GM12878 (cell line): ENCODE measurements around the gene RHEB. TPM values are rescaled to one million over a fixed set of nuclear protein-coding genes. Genes with fewer than 3 reads are reported as not detected.

Experiments
- ATAC-seq: fragments of 200-7000 bp; cut with Tn5 transposase; 3 replicates; pipeline ENCODE4 v1.9.1; 2020; ENCODE audit warnings: mild to moderate bottlenecking, moderate library complexity
- BruUV-seq: library from RNA; stranded (reverse); fragments of 400-500 nt; replicated peaks from 2 replicates; lab custom pipeline; 2021; lab: Mats Ljungman, UMichigan
- CTCF ChIA-PET: fragments of 300-600 bp; sonication (Branson Sonifier 250); formaldehyde crosslinking; extraction: SDS; loops from one replicate; lab custom pipeline; 2021; ENCODE audit warnings: inconsistent platforms; lab: Yijun Ruan, JAX
- POLR2A ChIA-PET: fragments of 350-600 bp; formaldehyde crosslinking; extraction: SDS; loops from one replicate; lab custom pipeline; 2021; ENCODE audit warnings: inconsistent platforms; lab: Charles Lee
- RAD21 ChIA-PET: fragments of 300-600 bp; sonication (Branson Sonifier 250); formaldehyde crosslinking; loops from one replicate; lab custom pipeline; 2023; ENCODE audit warnings: antibody characterized with exemption; ENCODE audit not compliant: unreplicated experiment; lab: Charles Lee
- SMC1A ChIA-PET: fragments of 300-600 bp; sonication (Branson Sonifier 250); formaldehyde crosslinking; loops from one replicate; lab custom pipeline; 2023; ENCODE audit not compliant: unreplicated experiment, uncharacterized antibody; lab: Charles Lee
- DNase-seq: peaks from one replicate; pipeline ENCODE4 v3.0.0-alpha.2; 2011; ENCODE audit warnings: low read depth, low spot score
- FAIRE-seq: peaks from 3 replicates; lab custom pipeline; 2011; peaks lifted over from hg19 to GRCh38; lab: Jason Lieb, UNC
- H2AFZ ChIP-seq: 2 replicates; pipeline ENCODE4 v1.6.0; 2011; ENCODE audit warnings: low read depth, low read length, control low read depth; ENCODE audit not compliant: control insufficient read depth
- H3K27ac ChIP-seq: 2 replicates; pipeline ENCODE4 v1.5.1; 2011; ENCODE audit warnings: control low read depth; ENCODE audit not compliant: control insufficient read depth, insufficient read depth
- H3K27me3 ChIP-seq, 2 experiments: replicated peaks in 1 of 2; 2 replicates each; pipeline versions ENCODE4 v1.6.0 to v1.6.1; 2011; ENCODE audit warnings: low read length in 1 of 2; ENCODE audit not compliant: control insufficient read depth in 2 of 2, insufficient read depth in 2 of 2
- H3K36me3 ChIP-seq, 2 experiments: 2 replicates each; pipeline ENCODE4 v1.5.1; 2011; ENCODE audit warnings: low read length in 1 of 2; ENCODE audit not compliant: control insufficient read depth in 2 of 2, insufficient read depth in 2 of 2
- H3K4me1 ChIP-seq: 2 replicates; pipeline ENCODE4 v1.6.1; 2011; ENCODE audit warnings: mild to moderate bottlenecking, low read length, moderate library complexity, mixed read lengths; ENCODE audit not compliant: control insufficient read depth, insufficient read depth
- H3K4me2 ChIP-seq: 2 replicates; pipeline ENCODE4 v1.6.0; 2011; ENCODE audit warnings: control low read depth; ENCODE audit not compliant: control insufficient read depth, insufficient read depth
- H3K4me3 ChIP-seq: fragments of 200-600 bp; sonication (generic); 2 replicates; pipeline ENCODE4 v1.5.1; 2016
- H3K79me2 ChIP-seq: 2 replicates; pipeline ENCODE4 v1.6.0; 2011; ENCODE audit warnings: low read length; ENCODE audit not compliant: control insufficient read depth, insufficient read depth
- H3K9ac ChIP-seq: 2 replicates; pipeline ENCODE4 v1.8.0; 2011; ENCODE audit warnings: low read length, control low read depth, mixed read lengths; ENCODE audit not compliant: control insufficient read depth, insufficient read depth
- H3K9me3 ChIP-seq: replicated peaks from 3 replicates; pipeline ENCODE4 v1.5.1; 2011; ENCODE audit warnings: mild to moderate bottlenecking, low read length; ENCODE audit not compliant: control insufficient read depth, insufficient read depth
- H4K20me1 ChIP-seq: 2 replicates; pipeline ENCODE4 v1.6.0; 2011; ENCODE audit not compliant: control insufficient read depth, insufficient read depth
- ATF7 ChIP-seq: fragments of 450-650 bp; IDR thresholded peaks from 2 replicates; pipeline ENCODE4 v1.6.1; 2016; ENCODE audit warnings: low read depth, mild to moderate bottlenecking
- CEBPZ ChIP-seq: fragments of 150-350 bp; IDR thresholded peaks from 2 replicates; pipeline ENCODE4 v1.6.1; 2016; ENCODE audit warnings: low read depth, low read length
- CHD2 ChIP-seq: IDR thresholded peaks from 2 replicates; pipeline ENCODE4 v1.6.1; 2011; ENCODE audit warnings: low read depth, low read length, improper control_type of control experiment, borderline replicate concordance
- CREM ChIP-seq: IDR thresholded peaks from 2 replicates; pipeline ENCODE4 v1.6.1; 2014; ENCODE audit warnings: antibody characterized with exemption, low read depth
- DPF2 ChIP-seq: fragments of 450-650 bp; IDR thresholded peaks from 2 replicates; pipeline ENCODE4 v1.6.1; 2017; ENCODE audit warnings: mild to moderate bottlenecking
- EGR1 ChIP-seq, 2 experiments: IDR thresholded peaks; 1 replicate in 1 of 2; 2 replicates in 1 of 2; pipeline ENCODE4 v1.6.1; 2011 to 2012; ENCODE audit warnings: low read depth in 2 of 2, low read length in 2 of 2, borderline replicate concordance in 1 of 2, mild to moderate bottlenecking in 1 of 2, moderate library complexity in 1 of 2
- HCFC1 ChIP-seq: fragments of 150-350 bp; IDR thresholded peaks from 2 replicates; pipeline ENCODE4 v1.6.1; 2014; ENCODE audit warnings: low read length
- IRF5 ChIP-seq: fragments of 450-650 bp; IDR thresholded peaks from 2 replicates; pipeline ENCODE4 v1.6.1; 2017; ENCODE audit warnings: borderline replicate concordance
- KAT2A ChIP-seq: conservative IDR thresholded peaks from 2 replicates; pipeline ENCODE4 v1.6.1; 2011; ENCODE audit warnings: low read depth, low read length; ENCODE audit not compliant: control insufficient read depth
- NR2C2 ChIP-seq: IDR thresholded peaks from 2 replicates; pipeline ENCODE4 v1.6.1; 2011; ENCODE audit warnings: borderline replicate concordance, low read depth; ENCODE audit not compliant: control insufficient read depth, insufficient read length
- POU2F2 ChIP-seq: IDR thresholded peaks from 3 replicates; pipeline ENCODE4 v1.6.1; 2011; ENCODE audit warnings: low read depth, mild to moderate bottlenecking, low read length, borderline replicate concordance
- SREBF1 ChIP-seq: IDR thresholded peaks from 2 replicates; pipeline ENCODE4 v1.6.1; 2012; ENCODE audit warnings: mild to moderate bottlenecking, low read length
- STAT1 ChIP-seq: fragments of 450-650 bp; conservative IDR thresholded peaks from 2 replicates; pipeline ENCODE4 v1.6.1; 2014; ENCODE audit warnings: antibody characterized with exemption, mild to moderate bottlenecking
- STAT3 ChIP-seq: IDR thresholded peaks from 2 replicates; pipeline ENCODE4 v1.6.1; 2011; ENCODE audit warnings: low read depth, low read length, improper control_type of control experiment
- TARDBP ChIP-seq: IDR thresholded peaks from 2 replicates; pipeline ENCODE4 v1.6.1; 2016; ENCODE audit warnings: borderline replicate concordance
- TBL1XR1 ChIP-seq: IDR thresholded peaks from 2 replicates; pipeline ENCODE4 v1.6.1; 2012; ENCODE audit warnings: low read depth, low read length, improper control_type of control experiment
- TCF3 ChIP-seq: IDR thresholded peaks from 2 replicates; pipeline ENCODE4 v1.6.1; 2012; ENCODE audit warnings: low read depth, mild to moderate bottlenecking, low read length, borderline replicate concordance; ENCODE audit not compliant: insufficient read depth
- WGBS: methylation state at CpG from one replicate; pipeline ENCODE4 v1.1.6; 2016; ENCODE audit warnings: low lambda C conversion rate; ENCODE audit not compliant: insufficient replicate concordance, insufficient coverage; ENCODE audit errors: missing lambda C conversion rate; 5-methylcytosine and 5-hydroxymethylcytosine counted together
- in situ Hi-C: fragments of 300-500 bp; cut with MboI; formaldehyde crosslinking; loops from 9 replicates; pipeline ENCODE4 v1.14.3; 2018; ENCODE audit warnings: mixed read lengths
- intact Hi-C: fragments of 100-400 bp; cut with micrococcal nuclease; formaldehyde crosslinking; loops from one replicate; pipeline ENCODE4 v1.14.2; 2022; ENCODE audit not compliant: unreplicated experiment
- polyA plus RNA-seq, 11 experiments: library from polyadenylated mRNA; depleted of rRNA in 4 of 11; unstranded in 6 of 11; stranded (reverse) in 5 of 11; fragments of >200 nt; fragmentation: Nextera tagmentation in 4 of 11; fragmentation: Illumina TruSeq in 1 of 11; extraction: Ambion mirVana in 4 of 11; extraction: Trizol in 1 of 11; gene quantifications; 1 replicate in 1 of 11; 2 replicates in 10 of 11; pipeline versions ENCODE4 v1.2.1 to v1.2.3, GENCODE V29; 2011 to 2016; ENCODE audit warnings: inconsistent platforms in 2 of 11, missing spikeins in 2 of 11, low read depth in 1 of 11
- total RNA-seq, 4 experiments: library from RNA; depleted of rRNA in 3 of 4; stranded (reverse); fragments of >200 nt in 3 of 4; fragmentation: Illumina TruSeq in 1 of 4; extraction: Trizol in 1 of 4; gene quantifications; 2 replicates each; pipeline versions ENCODE4 v1.2.1 to v1.2.3, GENCODE V29; 2013 to 2021
- TF ChIP-seq, protein P1 (sequence below): fragments of 450-650 bp; IDR thresholded peaks from 2 replicates; pipeline ENCODE4 v1.6.1; 2017; ENCODE audit warnings: antibody characterized with exemption, mild to moderate bottlenecking, moderate library complexity

Gene RHEB
- total and polyA plus RNA-seq, 10 of the 15 experiments (the other 5 are each of a cell fraction or from before 2014, with no cell fraction given) = 6.2 to 67.8 (median 38.0) TPM

DNA sequence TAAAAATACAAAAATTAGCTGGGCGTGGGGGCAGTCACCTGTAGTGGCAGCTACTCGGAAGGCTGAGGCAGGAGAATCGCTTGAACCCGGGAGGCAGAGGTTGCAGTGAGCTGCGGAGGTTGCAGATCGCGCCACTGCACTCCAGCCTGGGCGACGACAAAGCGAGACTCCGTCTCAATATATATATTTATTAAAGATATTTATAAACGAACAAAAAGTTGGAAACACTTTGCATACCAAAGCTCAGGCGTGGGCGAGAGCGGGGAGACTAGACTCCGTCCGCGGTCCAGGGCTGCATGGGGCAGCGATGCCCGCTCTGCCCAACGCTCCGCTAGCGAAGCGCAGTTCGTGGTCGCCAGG, 71.8 kb downstream of the RHEB start:
- peak overlapping the region; percentile 86; the same call in 1 of the 2 replicates for H2AFZ ChIP-seq
- FAIRE-seq (no peak), ATAC-seq (no peak), DNase-seq (no peak)
- no peak overlapping the region; the same call in 1 of the 2 replicates for H3K9ac ChIP-seq
- ChIA-PET CTCF (interaction anchor here (0.5 to 3.1 kb wide), 18 partner anchors 9 to 312 kb away, joined by 3 to 25 read pairs (median 6); no protein-coding TSS in a partner anchor), POLR2A (interaction anchor here (0.9 kb wide), 1 partner anchor 72 kb away, joined by 3 read pairs; the partner anchor contains the start of gene RHEB), SMC1A (interaction anchor here (1.7 to 3.8 kb wide), 5 partner anchors 23 to 132 kb away, joined by 4 to 14 read pairs (median 10); no protein-coding TSS in a partner anchor), RAD21 (interaction anchor here (0.8 to 2.8 kb wide), 5 partner anchors 58 to 138 kb away, joined by 3 to 14 read pairs (median 4); no protein-coding TSS in a partner anchor)
- no peaks in the 10 kb centered on the region; the same call in 1 of the 2 replicates for H3K4me1 ChIP-seq
- peak overlapping the region; percentile 93 for H3K4me2 ChIP-seq
- no peaks in the 10 kb centered on the region for H3K79me2 ChIP-seq
- no TSS peak for BruUV-seq
- no peaks in the 10 kb centered on the region for H3K36me3 ChIP-seq
- H3K9me3 ChIP-seq = no peaks in the 10 kb centered on the region
- H3K4me3 ChIP-seq = no peak overlapping the region
- H3K27ac ChIP-seq = no peak overlapping the region
- in situ Hi-C loops (loop anchor here (5.0 to 10.0 kb wide), 2 partner anchors 66 to 83 kb away; no protein-coding TSS in a partner anchor), intact Hi-C loops (loop anchor here (1.0 to 2.0 kb wide), 3 partner anchors 80 to 311 kb away; no protein-coding TSS in a partner anchor)
- 37% methylated on average over 25 of the region's 26 CpGs for WGBS
- no peaks in the 10 kb centered on the region; a peak in 1 of 4 replicates for H3K27me3 ChIP-seq
- no peaks in the 10 kb centered on the region for H4K20me1 ChIP-seq
- TF ChIP-seq DPF2 (no peak), CHD2 (no peak), POU2F2 (no peak), STAT3 (no peak), STAT1 (no peak), HCFC1 (no peak), ATF7 (no peak), EGR1 (IDR thresholded peaks at IDR 0.05; ENCODE audit: borderline replicate concordance in 1 of 2, low read depth in 2 of 2, low read length in 2 of 2) (no peak), TARDBP (no peak), CEBPZ (no peak), TBL1XR1 (no peak), SREBF1 (no peak), CREM (no peak), IRF5 (no peak), TCF3 (no peak), NR2C2 (no peak), KAT2A (no peak)
- TF ChIP-seq, protein P1, sequence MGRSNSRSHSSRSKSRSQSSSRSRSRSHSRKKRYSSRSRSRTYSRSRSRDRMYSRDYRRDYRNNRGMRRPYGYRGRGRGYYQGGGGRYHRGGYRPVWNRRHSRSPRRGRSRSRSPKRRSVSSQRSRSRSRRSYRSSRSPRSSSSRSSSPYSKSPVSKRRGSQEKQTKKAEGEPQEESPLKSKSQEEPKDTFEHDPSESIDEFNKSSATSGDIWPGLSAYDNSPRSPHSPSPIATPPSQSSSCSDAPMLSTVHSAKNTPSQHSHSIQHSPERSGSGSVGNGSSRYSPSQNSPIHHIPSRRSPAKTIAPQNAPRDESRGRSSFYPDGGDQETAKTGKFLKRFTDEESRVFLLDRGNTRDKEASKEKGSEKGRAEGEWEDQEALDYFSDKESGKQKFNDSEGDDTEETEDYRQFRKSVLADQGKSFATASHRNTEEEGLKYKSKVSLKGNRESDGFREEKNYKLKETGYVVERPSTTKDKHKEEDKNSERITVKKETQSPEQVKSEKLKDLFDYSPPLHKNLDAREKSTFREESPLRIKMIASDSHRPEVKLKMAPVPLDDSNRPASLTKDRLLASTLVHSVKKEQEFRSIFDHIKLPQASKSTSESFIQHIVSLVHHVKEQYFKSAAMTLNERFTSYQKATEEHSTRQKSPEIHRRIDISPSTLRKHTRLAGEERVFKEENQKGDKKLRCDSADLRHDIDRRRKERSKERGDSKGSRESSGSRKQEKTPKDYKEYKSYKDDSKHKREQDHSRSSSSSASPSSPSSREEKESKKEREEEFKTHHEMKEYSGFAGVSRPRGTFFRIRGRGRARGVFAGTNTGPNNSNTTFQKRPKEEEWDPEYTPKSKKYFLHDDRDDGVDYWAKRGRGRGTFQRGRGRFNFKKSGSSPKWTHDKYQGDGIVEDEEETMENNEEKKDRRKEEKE = no peak
